Heart left ventricle (tissue), 13 donors: ENCODE results near the gene ADAM33.

Experiments
- POLR2A ChIP-seq, 2 donors: fragments of 450-650 bp; IDR thresholded peaks; one replicate each; pipeline ENCODE4 v1.6.1; 2017; ENCODE audit warnings: antibody characterized with exemption in 2 of 2, mild to moderate bottlenecking in 2 of 2, moderate library complexity in 2 of 2
- TF ChIP-seq, protein P1 (sequence below), 12 donors: fragments of 200-600 bp; sonication (generic) in 4 of 12; IDR thresholded peaks; one replicate each; pipeline versions ENCODE4 v1.5.0 to v1.8.0; 2018 to 2022; ENCODE audit warnings: antibody characterized with exemption in 12 of 12, mild to moderate bottlenecking in 5 of 12
- donor health status: ischemic (EF 13 %, LVEDD 7.1; RV severe dilation, severe dysfunction).
- donor health status: DM: no; HTN: yes; CAD: no.
- donor health status: DM: no; HTN: no; CAD: no.
- donor health status: ischemic (EF 25% LVEDD 6.9; RV normal size, moderate dysfunction).
- donor health status: ischemic (EF 25% LVEDD 5.7; RV mildly dilated, moderate dysfunction).
- donor health status: ischemic (EF 35%, LVEDD 5.7; RV mildly dilated, moderate dysfunction).
- donor health status: nonischemic (EF 11% LVEDD 7.7; RV severe dilation, severe dysfunction).
- donor health status: DM: yes; HTN: yes; CAD: no.
- donor health status: PGD.
- donor health status: ischemic (EF 29% LVEDD 5.4; RV normal size, mild dysfunction).
- donor health status: nonischemic (EF 23%, LVEDD 6.1; RV moderate dilation, normal function).

DNA sequence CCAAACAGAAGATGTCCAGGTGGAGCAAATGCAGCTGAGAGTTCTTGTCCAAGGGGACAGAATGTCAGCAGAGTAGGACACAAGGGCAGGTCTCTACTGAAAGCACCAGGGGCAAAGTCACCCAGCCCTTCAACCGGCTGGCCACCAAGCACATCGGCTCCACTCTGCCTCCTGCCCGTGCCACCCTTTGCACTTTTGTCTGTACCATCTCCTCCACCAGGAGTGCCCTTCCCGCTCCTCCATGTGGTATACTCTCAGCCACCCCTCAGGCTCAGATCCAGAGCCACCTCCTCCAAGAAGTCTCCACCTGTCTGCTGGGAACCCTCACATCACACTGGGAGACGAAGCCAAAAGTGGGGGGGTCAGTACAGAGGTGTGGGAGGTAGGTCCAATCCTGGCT, 46.5 kb upstream of the ADAM33 start:
- TF ChIP-seq, protein P1, sequence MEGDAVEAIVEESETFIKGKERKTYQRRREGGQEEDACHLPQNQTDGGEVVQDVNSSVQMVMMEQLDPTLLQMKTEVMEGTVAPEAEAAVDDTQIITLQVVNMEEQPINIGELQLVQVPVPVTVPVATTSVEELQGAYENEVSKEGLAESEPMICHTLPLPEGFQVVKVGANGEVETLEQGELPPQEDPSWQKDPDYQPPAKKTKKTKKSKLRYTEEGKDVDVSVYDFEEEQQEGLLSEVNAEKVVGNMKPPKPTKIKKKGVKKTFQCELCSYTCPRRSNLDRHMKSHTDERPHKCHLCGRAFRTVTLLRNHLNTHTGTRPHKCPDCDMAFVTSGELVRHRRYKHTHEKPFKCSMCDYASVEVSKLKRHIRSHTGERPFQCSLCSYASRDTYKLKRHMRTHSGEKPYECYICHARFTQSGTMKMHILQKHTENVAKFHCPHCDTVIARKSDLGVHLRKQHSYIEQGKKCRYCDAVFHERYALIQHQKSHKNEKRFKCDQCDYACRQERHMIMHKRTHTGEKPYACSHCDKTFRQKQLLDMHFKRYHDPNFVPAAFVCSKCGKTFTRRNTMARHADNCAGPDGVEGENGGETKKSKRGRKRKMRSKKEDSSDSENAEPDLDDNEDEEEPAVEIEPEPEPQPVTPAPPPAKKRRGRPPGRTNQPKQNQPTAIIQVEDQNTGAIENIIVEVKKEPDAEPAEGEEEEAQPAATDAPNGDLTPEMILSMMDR (IDR thresholded peaks at IDR 0.05): no peak
- no peak for TF ChIP-seq POLR2A (IDR thresholded peaks at IDR 0.05)
